ENCODE data around the gene GLIPR1L2. TPM values are rescaled to one million over a fixed set of nuclear protein-coding genes. Genes with fewer than 3 reads are reported as not detected.

Gene GLIPR1L2
- total and polyA plus RNA-seq, 4 donors = 0.22 to 3.7 (median 0.82) TPM

- Histone ChIP-seq H3K9ac (ENCODE audit: insufficient read depth in 1 of 2, low read length in 2 of 2) (peak overlapping the region in 1 of 2 donors; percentile 47), H3K27ac (ENCODE audit: low read depth in 1 of 2, low read length in 1 of 2) (peak overlapping the region in 1 of 2 donors; percentile 77), H3K9me3 (ENCODE audit: control insufficient read depth in 4 of 4, insufficient read depth in 3 of 4, low read length in 3 of 4) (no peaks in the 10 kb centered on the region), H3K27me3 (ENCODE audit: control insufficient read depth in 3 of 3, insufficient read depth in 3 of 3, low read length in 2 of 3) (no peaks in the 10 kb centered on the region), H3K4me1 (ENCODE audit: control insufficient read depth in 5 of 5, insufficient read depth in 5 of 5, low read length in 5 of 5) (peaks cover 0 to 13% (median 0%) of the 10 kb centered on the region in 5 donors), H3K4me3 (no peak overlapping the region), H3K36me3 (ENCODE audit: control insufficient read depth in 4 of 4, insufficient read depth in 4 of 4, low read length in 4 of 4) (no peaks in the 10 kb centered on the region)
- WGBS, 2 donors = 38 to 43% methylated on average over 6 of the region's 6 CpGs
- TF ChIP-seq CTCF (IDR thresholded peaks at IDR 0.05; ENCODE audit: control extremely low read depth, extremely low read depth) = no peak
- DNase-seq (peak in 1 of 3 donors; percentile 6), ATAC-seq (ENCODE audit: insufficient read depth, low FRiP score) (no peak)
Measured at GRCh38 chr12:75390156-75390898, 562 bp upstream of the GLIPR1L2 start.

- no peak overlapping the region for H3K27ac ChIP-seq (ENCODE audit: low read depth in 1 of 2, low read length in 1 of 2)
- no peak for ATAC-seq (ENCODE audit: insufficient read depth, low FRiP score)
- H3K27me3 ChIP-seq (ENCODE audit: control insufficient read depth in 3 of 3, insufficient read depth in 3 of 3, low read length in 2 of 3) = no peaks in the 10 kb centered on the region
- no peaks in the 10 kb centered on the region for H3K36me3 ChIP-seq (ENCODE audit: control insufficient read depth in 4 of 4, insufficient read depth in 4 of 4, low read length in 4 of 4)
- H3K9ac ChIP-seq (ENCODE audit: insufficient read depth in 1 of 2, low read length in 2 of 2) = no peak overlapping the region
- WGBS, 2 donors = 84 to 90% methylated on average over 1 of the region's 1 CpG
- no peaks in the 10 kb centered on the region for H3K9me3 ChIP-seq (ENCODE audit: control insufficient read depth in 4 of 4, insufficient read depth in 3 of 4, low read length in 3 of 4)
- TF ChIP-seq CTCF (IDR thresholded peaks at IDR 0.05; ENCODE audit: control extremely low read depth, extremely low read depth) = no peak
- no peak for DNase-seq
- H3K4me1 ChIP-seq (ENCODE audit: control insufficient read depth in 5 of 5, insufficient read depth in 5 of 5, low read length in 5 of 5) = no peaks in the 10 kb centered on the region
- no peak overlapping the region for H3K4me3 ChIP-seq
Measured at GRCh38 chr12:75404231-75404630, 13.3 kb downstream of the GLIPR1L2 start.

- no peak for TF ChIP-seq CTCF (IDR thresholded peaks at IDR 0.05; ENCODE audit: control extremely low read depth, extremely low read depth)
- DNase-seq (no peak), ATAC-seq (ENCODE audit: insufficient read depth, low FRiP score) (no peak)
- Histone ChIP-seq H3K9me3 (ENCODE audit: control insufficient read depth in 4 of 4, insufficient read depth in 3 of 4, low read length in 3 of 4) (no peaks in the 10 kb centered on the region), H3K4me3 (no peak overlapping the region), H3K27me3 (ENCODE audit: control insufficient read depth in 3 of 3, insufficient read depth in 3 of 3, low read length in 2 of 3) (no peaks in the 10 kb centered on the region), H3K4me1 (ENCODE audit: control insufficient read depth in 5 of 5, insufficient read depth in 5 of 5, low read length in 5 of 5) (no peaks in the 10 kb centered on the region), H3K27ac (ENCODE audit: low read depth in 1 of 2, low read length in 1 of 2) (no peak overlapping the region), H3K9ac (ENCODE audit: insufficient read depth in 1 of 2, low read length in 2 of 2) (no peak overlapping the region), H3K36me3 (ENCODE audit: control insufficient read depth in 4 of 4, insufficient read depth in 4 of 4, low read length in 4 of 4) (no peaks in the 10 kb centered on the region)
Measured at GRCh38 chr12:75407683-75408082, 16.8 kb downstream of the GLIPR1L2 start.

GRCh38 chr12:75409830-75410229 is 18.9 kb downstream of the GLIPR1L2 start:
- Histone ChIP-seq H3K27ac (ENCODE audit: low read depth in 1 of 2, low read length in 1 of 2) (no peak overlapping the region), H3K9me3 (ENCODE audit: control insufficient read depth in 4 of 4, insufficient read depth in 3 of 4, low read length in 3 of 4) (no peaks in the 10 kb centered on the region), H3K36me3 (ENCODE audit: control insufficient read depth in 4 of 4, insufficient read depth in 4 of 4, low read length in 4 of 4) (no peaks in the 10 kb centered on the region), H3K4me3 (no peak overlapping the region), H3K27me3 (ENCODE audit: control insufficient read depth in 3 of 3, insufficient read depth in 3 of 3, low read length in 2 of 3) (no peaks in the 10 kb centered on the region), H3K9ac (ENCODE audit: insufficient read depth in 1 of 2, low read length in 2 of 2) (no peak overlapping the region), H3K4me1 (ENCODE audit: control insufficient read depth in 5 of 5, insufficient read depth in 5 of 5, low read length in 5 of 5) (no peaks in the 10 kb centered on the region)
- 97 to 99% methylated on average over 2 of the region's 2 CpGs for WGBS, 2 donors
- TF ChIP-seq CTCF (IDR thresholded peaks at IDR 0.05; ENCODE audit: control extremely low read depth, extremely low read depth) = no peak
- no peak for ATAC-seq (ENCODE audit: insufficient read depth, low FRiP score)
- no peak for DNase-seq
